Measurements from ENCODE around the gene PRR30.
"Not testable (repeated sequence)": the region's sequence is repeated elsewhere in the genome, so short reads cannot be mapped to it uniquely, and the experiment has no call there.

PRR30 gene

GRCh38 chr2:27127883-27128667 lies 11.1 kb downstream of the PRR30 start:
- DNase-seq = no peak

- DNase-seq = no peak
Measured at GRCh38 chr2:27126252-27126710, 12.9 kb downstream of the PRR30 start.

GRCh38 chr2:27125104-27125503 lies 14.1 kb downstream of the PRR30 start:
- no peak for DNase-seq

DNA sequence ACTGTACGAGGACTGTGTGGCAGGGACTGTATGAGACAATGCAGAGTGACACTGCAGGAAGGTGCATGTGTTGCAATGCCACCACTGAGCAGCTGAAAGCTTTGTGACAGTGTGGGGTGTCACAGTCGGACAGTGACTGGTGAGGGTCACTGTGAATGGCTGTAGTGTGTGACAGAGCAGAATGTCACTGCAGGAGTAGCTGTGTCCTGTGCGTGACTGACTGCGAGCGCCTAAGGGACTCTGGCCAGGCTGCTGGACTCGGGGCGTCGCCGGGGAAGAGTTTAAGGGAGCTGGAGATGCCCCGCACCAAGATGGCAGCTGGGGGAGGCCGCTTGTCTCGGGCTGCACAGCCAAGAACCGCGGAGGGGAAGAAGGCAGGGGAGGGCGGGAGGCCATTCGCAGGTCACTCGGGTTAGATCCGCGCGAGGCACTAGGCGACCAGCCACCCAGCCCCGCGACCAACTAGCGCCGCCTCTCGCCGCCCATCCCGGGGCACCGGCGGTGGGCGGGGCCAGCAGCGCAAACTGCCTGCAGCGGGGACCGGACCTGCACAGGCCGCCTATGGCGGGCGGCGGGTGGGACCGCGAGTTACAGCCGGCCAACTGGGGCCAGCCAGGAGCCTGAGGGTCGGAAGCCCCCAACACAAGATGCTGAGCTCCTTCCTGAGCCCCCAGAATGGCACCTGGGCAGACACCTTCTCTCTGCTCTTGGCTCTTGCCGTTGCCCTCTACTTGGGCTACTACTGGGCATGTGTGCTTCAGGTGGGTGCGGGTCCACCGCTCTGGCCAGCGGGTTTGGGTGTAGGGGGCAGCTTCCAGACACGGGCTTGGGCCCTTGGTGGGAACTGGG lies 15.7 kb downstream of the PRR30 start, which contains the start of gene ABHD1:
Gene ABHD1 (plus strand): TSS at position 514 of the 849 bp plus-strand sequence. CDS start 134 bp downstream, at position 648.
- DNase-seq = peak; percentile 64

- DNase-seq = no peak
Measured at GRCh38 chr2:27122791-27123190, 16.4 kb downstream of the PRR30 start.

DNA sequence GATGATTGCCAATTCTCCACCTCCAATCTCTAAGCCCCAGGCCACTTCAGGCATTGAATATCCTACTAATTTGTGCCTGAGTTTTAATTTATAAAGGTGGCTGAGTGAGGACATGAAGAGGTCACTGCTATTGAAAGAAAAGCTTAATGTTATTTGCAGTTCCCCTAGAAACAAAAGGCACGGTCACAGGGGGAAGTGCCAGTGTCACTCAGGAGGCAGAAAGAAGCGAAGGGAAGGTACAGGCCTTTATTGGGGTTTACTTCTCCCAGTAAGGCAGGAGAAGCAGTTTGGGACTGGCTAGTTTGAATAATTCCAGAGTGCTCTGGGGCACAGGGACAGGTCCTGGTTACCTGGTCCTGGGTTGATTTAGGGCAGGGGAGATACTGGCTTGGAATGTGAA lies 17.3 kb downstream of the PRR30 start:
- DNase-seq = no peak

- DNase-seq = not testable (repeated sequence)
Measured at GRCh38 chr2:27119330-27119670, 19.9 kb downstream of the PRR30 start.

GRCh38 chr2:27118525-27119329 lies 20.5 kb downstream of the PRR30 start, which contains the start of gene CGREF1:
CGREF1 (minus strand) TSS chr2:27119128; CDS start chr2:27104366, 14,762 bp downstream.
- peak; percentile 29 for DNase-seq

- DNase-seq = no peak
Measured at GRCh38 chr2:27117995-27118524, 21.1 kb downstream of the PRR30 start.

DNA sequence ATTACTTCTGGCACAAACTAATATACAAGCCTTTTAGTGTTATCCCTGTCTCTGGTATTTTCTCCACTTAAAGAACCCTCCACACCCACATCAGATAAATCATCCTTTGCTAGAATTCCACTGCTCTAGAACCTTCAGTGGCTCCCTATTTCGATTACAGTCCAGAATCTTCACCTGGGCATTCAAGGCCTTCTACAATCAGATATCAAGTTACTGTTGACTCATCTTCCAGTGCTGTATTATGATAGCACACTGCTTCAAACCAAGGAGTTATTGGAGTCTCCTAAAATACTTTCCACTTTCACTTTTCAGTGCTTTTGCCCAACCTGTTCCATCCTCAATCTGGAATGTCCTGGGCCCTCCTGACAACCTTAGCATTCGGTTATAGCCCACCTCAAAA lies 23.7 kb downstream of the PRR30 start:
- no peak for DNase-seq

GRCh38 chr2:27111392-27112078 lies 27.7 kb downstream of the PRR30 start:
- not testable (repeated sequence) for DNase-seq

DNA sequence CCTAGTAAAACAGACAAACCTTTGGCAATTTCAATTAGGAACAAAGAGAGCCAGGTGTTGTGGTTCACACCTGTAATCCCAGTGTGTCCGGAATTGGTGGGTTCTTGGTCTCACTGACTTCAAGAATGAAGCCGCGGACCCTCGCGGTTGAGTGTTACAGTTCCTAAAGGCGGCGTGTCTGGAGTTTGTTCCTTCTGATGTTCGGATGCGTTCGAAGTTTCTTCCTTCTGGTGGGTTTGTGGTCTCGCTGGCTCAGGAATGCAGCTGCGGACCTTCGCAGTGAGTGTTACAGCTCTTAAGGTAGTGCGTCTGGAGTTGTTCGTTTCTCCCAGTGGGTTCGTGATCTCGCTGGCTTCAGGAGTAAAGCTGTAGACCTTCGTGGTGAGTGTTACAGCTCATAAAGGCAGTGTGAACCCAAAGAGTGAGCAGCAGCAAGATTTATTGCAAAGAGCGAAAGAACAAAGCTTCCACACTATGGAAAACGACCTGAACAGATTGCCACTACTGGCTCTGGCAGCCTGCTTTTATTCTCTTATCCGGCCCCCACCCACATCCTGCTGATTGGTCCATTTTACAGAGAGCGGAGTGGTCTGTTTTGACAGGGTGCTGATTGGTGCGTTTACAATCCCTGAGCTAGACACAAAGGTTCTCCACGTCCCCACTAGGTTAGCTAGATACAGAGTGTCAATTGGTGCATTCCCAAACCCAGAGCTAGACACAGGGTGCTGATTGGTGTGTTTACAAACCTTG lies 28.4 kb downstream of the PRR30 start:
- not testable (repeated sequence) for DNase-seq

DNA sequence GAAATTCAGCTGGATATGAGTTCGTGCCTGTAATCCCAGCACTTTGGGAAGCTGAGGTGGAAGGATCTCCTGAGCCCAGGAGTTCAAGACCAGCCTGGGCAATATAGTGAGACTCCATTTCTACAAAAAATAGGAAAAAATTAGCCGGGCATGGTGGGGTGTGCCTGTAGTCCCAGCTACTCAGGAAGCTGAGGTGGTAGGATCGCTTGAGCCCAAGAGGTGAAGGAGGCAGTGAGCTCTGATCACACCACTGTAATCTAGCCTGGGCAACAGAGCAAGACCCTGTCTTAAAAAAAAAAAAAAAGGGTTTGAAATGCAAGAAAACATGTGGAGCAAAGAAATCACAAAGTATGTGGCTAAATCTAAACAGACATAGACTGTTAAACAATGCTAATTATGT lies 30.1 kb downstream of the PRR30 start:
- no peak for DNase-seq

DNA sequence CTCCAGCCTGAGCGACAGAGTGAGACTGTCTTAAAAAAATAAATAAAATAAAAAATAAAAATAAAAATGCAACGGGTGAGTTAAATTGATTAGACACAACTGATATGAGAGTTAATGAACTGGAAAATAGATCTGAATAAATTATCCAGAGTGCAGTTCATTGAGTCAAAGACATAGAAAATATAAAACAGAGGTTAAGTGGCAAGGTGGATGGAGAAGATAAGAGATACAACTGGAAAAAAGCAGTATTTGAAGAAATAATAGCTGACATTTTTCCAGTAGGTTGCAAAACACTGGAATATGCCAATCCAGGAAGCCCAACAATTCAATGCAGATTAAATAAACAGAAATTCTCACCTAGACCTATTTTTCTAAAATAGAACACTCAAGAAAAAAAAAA lies 31.0 kb downstream of the PRR30 start:
- no peak for DNase-seq

DNA sequence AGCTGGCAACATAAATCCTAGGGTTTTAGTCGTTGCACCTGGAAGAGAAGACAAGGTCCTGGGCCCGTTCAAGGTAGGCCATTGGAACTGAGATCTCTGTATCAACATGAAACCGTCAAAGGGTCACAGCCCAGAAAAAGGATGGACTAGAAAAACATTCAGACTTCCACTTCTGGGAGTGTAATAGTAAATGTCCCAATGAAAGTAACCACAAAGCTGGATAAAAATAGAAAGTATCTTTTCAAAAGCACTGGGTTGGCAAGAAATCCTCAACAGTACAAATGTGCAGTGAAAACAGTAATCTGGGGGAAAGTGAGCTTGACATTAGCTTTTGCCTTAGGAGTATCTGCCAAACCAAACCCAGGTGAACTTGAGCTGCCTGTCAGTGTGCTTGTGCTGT lies 33.2 kb downstream of the PRR30 start:
- DNase-seq = no peak

GRCh38 chr2:27102329-27102728 lies 36.9 kb downstream of the PRR30 start:
- no peak for DNase-seq

DNA sequence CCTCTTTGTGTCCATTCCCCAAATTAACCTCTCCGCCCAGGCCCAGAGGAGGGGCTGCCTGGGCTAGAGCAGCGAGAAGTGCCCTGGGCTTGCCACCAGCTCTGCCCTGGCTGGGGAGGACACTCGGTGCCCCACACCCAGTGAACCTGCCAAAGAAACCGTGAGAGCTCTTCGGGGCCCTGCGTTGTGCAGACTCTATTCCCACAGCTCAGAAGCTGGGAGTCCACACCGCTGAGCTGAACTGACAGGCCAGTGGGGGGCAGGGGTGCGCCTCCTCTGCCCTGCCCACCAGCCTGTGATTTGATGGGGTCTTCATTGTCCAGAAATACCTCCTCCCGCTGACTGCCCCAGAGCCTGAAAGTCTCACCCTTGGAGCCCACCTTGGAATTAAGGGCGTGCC lies 39.2 kb downstream of the PRR30 start:
- no peak for DNase-seq

GRCh38 chr2:27099334-27099955 lies 39.8 kb downstream of the PRR30 start:
- no peak for DNase-seq

DNA sequence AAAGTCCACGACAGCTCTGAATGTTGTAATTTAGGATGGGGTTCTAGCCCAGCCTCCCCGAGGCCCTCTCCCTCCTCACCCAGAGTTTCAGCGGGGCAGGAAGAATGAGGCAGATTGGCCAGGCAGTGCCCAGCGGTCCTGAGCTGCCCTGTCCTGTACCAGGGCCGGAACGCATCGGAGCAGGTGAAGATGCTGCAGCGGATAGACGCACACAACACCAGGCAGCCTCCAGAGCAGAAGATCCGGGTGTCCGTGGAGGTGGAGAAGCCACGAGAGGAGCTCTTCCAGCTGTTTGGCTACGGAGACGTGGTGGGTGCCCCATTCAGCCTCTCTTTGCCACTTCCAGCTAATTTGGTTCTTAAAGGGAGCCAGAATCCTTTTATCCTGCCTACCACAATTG lies 41.9 kb downstream of the PRR30 start:
- DNase-seq = no peak

DNA sequence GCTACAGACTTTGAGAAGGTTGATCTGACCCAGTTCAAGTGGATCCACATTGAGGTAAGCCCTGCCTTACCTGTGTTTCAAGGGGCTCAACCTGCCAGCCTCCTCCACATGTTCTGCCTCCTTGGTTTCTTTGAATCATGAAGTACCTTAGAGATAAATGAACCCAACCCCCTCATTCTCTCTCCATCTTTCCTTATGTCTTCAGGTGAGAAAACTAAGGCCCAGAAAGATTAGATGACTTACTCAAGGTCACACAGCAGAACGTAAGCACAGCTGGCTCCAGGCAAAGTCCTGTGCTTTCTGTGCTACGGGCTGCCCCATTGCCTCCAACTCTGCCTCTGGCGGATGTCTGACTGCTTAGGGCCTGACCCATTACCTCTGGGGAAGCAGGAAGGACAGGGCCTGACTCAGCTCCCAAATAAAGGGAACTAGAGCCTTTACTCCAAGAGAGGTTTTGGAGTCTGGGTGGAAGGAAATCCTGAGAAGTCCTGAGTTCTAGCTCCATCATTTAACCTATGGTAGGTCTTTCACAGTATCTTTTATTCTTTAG lies 42.4 kb downstream of the PRR30 start:
- no peak for DNase-seq
